Measurements from ENCODE around the gene USP11. TPM values are rescaled to one million over a fixed set of nuclear protein-coding genes. Genes with fewer than 3 reads are reported as not detected.
A peak's percentile ranks its signal among the peaks of the same experiment; 100 is the strongest.

USP11 gene
- total RNA-seq, 2 donors from 2014 or later = 113 to 214 TPM

DNA sequence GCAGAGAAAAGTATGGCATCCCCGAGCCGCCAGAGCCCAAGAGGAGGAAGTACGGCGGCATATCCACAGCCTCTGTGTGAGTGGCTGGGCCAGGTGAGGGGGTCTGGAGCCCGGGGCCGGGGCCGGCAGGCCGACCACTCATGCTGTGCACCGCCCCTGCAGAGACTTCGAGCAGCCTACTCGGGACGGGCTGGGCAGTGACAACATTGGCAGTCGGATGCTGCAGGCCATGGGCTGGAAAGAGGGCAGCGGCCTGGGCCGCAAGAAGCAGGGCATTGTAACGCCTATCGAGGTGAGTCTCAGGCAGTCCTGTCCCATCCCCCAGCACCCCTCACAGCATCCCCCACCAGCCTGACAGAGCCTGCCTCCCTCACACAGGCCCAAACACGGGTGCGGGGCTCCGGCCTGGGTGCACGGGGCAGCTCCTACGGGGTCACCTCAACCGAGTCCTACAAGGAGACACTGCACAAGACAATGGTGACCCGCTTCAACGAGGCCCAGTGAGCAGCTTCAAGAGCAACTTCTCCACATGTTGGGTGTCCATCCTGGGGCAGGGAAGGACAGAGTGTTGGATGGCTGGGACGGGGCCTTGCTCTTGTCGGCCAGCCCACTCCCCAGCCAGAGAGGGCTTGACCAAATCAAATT, 46.6 kb upstream of the USP11 start:
- peaks cover 5% of the 10 kb centered on the region for H3K27me3 ChIP-seq (ENCODE audit: control insufficient read depth, insufficient read depth, low read length, poor library complexity, severe bottlenecking)
- H3K36me3 Mint-ChIP-seq (ENCODE audit: low read depth) = peaks cover 22% of the 10 kb centered on the region
- 95 to 100% methylated on average over 8 to 26 of the region's 27 CpGs for WGBS, 2 experiments (ENCODE audit: insufficient coverage in 1 of 2, insufficient read length in 1 of 2)
- no peaks in the 10 kb centered on the region for H3K4me1 Mint-ChIP-seq
- H3K27me3 Mint-ChIP-seq (ENCODE audit: insufficient read depth) = peaks cover 37% of the 10 kb centered on the region
- no peak overlapping the region for H3K4me3 Mint-ChIP-seq
- H3K27ac Mint-ChIP-seq = no peak overlapping the region
- no peak overlapping the region for H3K4me3 ChIP-seq (ENCODE audit: low read length)
- no peaks in the 10 kb centered on the region for H3K9me3 ChIP-seq (ENCODE audit: control insufficient read depth, low read length)
- TF ChIP-seq, protein P1, sequence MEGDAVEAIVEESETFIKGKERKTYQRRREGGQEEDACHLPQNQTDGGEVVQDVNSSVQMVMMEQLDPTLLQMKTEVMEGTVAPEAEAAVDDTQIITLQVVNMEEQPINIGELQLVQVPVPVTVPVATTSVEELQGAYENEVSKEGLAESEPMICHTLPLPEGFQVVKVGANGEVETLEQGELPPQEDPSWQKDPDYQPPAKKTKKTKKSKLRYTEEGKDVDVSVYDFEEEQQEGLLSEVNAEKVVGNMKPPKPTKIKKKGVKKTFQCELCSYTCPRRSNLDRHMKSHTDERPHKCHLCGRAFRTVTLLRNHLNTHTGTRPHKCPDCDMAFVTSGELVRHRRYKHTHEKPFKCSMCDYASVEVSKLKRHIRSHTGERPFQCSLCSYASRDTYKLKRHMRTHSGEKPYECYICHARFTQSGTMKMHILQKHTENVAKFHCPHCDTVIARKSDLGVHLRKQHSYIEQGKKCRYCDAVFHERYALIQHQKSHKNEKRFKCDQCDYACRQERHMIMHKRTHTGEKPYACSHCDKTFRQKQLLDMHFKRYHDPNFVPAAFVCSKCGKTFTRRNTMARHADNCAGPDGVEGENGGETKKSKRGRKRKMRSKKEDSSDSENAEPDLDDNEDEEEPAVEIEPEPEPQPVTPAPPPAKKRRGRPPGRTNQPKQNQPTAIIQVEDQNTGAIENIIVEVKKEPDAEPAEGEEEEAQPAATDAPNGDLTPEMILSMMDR (conservative IDR thresholded peaks at IDR 0.05) = no peak
- H3K9me3 Mint-ChIP-seq = peaks cover 30% of the 10 kb centered on the region
- no peaks in the 10 kb centered on the region for H3K4me1 ChIP-seq (ENCODE audit: control insufficient read depth, insufficient read depth, low read length)
- H3K36me3 ChIP-seq (ENCODE audit: control insufficient read depth, insufficient read depth, low read length) = peaks cover 11% of the 10 kb centered on the region
- no peak overlapping the region for H3K9ac ChIP-seq (ENCODE audit: extremely low read depth, low read length, poor library complexity, severe bottlenecking)
- DNase-seq = peak; percentile 40
- H3K27ac ChIP-seq (ENCODE audit: low read depth, low read length) = no peak overlapping the region

DNA sequence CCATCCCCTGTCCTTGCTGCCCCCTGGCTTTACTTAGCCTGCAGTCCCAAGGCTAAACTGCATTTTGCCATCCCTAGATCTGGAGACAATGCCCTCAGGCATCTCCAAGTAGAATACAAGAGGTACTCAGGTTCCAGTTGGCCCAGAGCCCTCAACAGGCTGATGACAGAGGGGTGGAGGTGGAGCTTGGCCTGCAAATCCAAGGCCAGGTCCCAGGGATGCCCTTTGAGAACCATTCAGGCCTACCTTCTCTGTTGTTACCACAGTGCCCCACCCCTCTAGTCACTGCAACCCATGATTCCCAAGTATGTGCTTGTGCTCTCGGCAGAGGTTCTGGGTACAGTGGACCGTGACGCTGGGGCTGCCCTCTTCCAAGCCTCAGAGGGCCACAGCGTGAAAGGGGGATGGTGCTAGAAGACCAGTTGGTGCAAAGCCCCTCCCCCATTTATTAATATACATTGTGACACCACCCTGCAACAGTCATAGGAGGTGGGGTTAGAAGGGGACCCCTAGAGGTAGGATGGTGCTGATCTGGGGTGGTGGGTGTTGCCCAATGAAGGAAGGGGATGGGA, 45.6 kb upstream of the USP11 start:
- Histone ChIP-seq H3K9me3 (ENCODE audit: control insufficient read depth, low read length) (no peaks in the 10 kb centered on the region), H3K9ac (ENCODE audit: extremely low read depth, low read length, poor library complexity, severe bottlenecking) (no peak overlapping the region), H3K36me3 (ENCODE audit: control insufficient read depth, insufficient read depth, low read length) (peaks cover 9% of the 10 kb centered on the region), H3K27ac (ENCODE audit: low read depth, low read length) (no peak overlapping the region), H3K4me1 (ENCODE audit: control insufficient read depth, insufficient read depth, low read length) (no peaks in the 10 kb centered on the region), H3K4me3 (ENCODE audit: low read length) (no peak overlapping the region), H3K27me3 (ENCODE audit: control insufficient read depth, insufficient read depth, low read length, poor library complexity, severe bottlenecking) (peaks cover 9% of the 10 kb centered on the region)
- Mint-ChIP-seq H3K27me3 (ENCODE audit: insufficient read depth) (peaks cover 47% of the 10 kb centered on the region), H3K4me3 (no peak overlapping the region), H3K27ac (no peak overlapping the region), H3K36me3 (ENCODE audit: low read depth) (peaks cover 18% of the 10 kb centered on the region), H3K9me3 (peaks cover 24% of the 10 kb centered on the region), H3K4me1 (no peaks in the 10 kb centered on the region)
- WGBS, 2 experiments (ENCODE audit: insufficient coverage in 1 of 2, insufficient read length in 1 of 2) = 78% methylated on average over 3 of the region's 4 CpGs; no CpG with 5 or more reads in 1 of the 2 experiments
- peak; percentile 50 for DNase-seq
- TF ChIP-seq, protein P1 (conservative IDR thresholded peaks at IDR 0.05) = no peak

DNA sequence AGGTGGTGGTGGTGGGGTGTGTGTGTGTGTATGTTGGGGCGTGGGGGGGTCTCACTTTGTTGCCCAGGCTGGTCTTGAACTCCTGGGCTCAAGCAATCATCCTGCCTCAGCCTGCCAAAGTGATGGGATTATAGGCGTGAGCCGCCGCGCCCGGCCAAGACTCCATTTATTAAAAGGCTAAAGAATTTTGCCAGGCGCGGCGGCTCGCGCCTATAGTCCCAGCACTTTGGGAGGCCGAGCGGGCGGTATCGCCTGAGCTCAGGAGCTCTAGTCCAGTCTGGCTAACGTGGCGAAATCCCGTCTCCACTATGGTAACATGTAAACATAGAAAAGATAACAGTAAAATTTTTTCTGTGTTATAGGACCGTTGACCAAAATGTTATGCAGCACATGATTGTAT, 42.9 kb upstream of the USP11 start:
- Mint-ChIP-seq H3K27ac (no peak overlapping the region), H3K36me3 (ENCODE audit: low read depth) (peaks cover 15% of the 10 kb centered on the region), H3K4me3 (no peak overlapping the region), H3K27me3 (ENCODE audit: insufficient read depth) (peaks cover 57% of the 10 kb centered on the region), H3K4me1 (peaks cover 8% of the 10 kb centered on the region), H3K9me3 (peaks cover 12% of the 10 kb centered on the region)
- H3K36me3 ChIP-seq (ENCODE audit: control insufficient read depth, insufficient read depth, low read length) = peaks cover 8% of the 10 kb centered on the region
- DNase-seq = no peak
- H3K9ac ChIP-seq (ENCODE audit: extremely low read depth, low read length, poor library complexity, severe bottlenecking) = no peak overlapping the region
- H3K4me3 ChIP-seq (ENCODE audit: low read length) = no peak overlapping the region
- H3K4me1 ChIP-seq (ENCODE audit: control insufficient read depth, insufficient read depth, low read length) = no peaks in the 10 kb centered on the region
- WGBS, 2 experiments (ENCODE audit: insufficient coverage in 1 of 2, insufficient read length in 1 of 2) = 87 to 94% methylated on average over 6 to 11 of the region's 19 CpGs
- H3K9me3 ChIP-seq (ENCODE audit: control insufficient read depth, low read length) = no peaks in the 10 kb centered on the region
- TF ChIP-seq, protein P1 (conservative IDR thresholded peaks at IDR 0.05) = no peak
- H3K27me3 ChIP-seq (ENCODE audit: control insufficient read depth, insufficient read depth, low read length, poor library complexity, severe bottlenecking) = peaks cover 9% of the 10 kb centered on the region
- H3K27ac ChIP-seq (ENCODE audit: low read depth, low read length) = no peak overlapping the region

All from endodermal cell (in vitro differentiated cells).